GM12864 (cell line): ENCODE data around the gene ATP2A3.

Source experiments
- DNase-seq: peaks from one replicate; pipeline ENCODE4 v3.0.0-alpha.2; 2011; ENCODE audit warnings: low read depth
- H3K4me3 ChIP-seq: 2 replicates; pipeline ENCODE4 v1.5.1; 2011; ENCODE audit warnings: mild to moderate bottlenecking, low read depth, low read length, control low read depth
- CTCF ChIP-seq: IDR thresholded peaks from 2 replicates; pipeline ENCODE4 v1.5.1; 2011; ENCODE audit warnings: low read depth, mild to moderate bottlenecking, moderate library complexity, low read length, control low read depth, inconsistent platforms; ENCODE audit errors: missing control alignments

Gene ATP2A3

GRCh38 chr17:3964203-3965117, at the start of gene ATP2A3:
Gene ATP2A3, minus strand, starts transcription at chr17:3964437. Its CDS starts 146 bp downstream, at chr17:3964291.
- TF ChIP-seq CTCF: no peak
- no peak for DNase-seq
- peak within 1 kb of the TSS; percentile 71 for H3K4me3 ChIP-seq

- H3K4me3 ChIP-seq: no peak overlapping the region
- no peak for TF ChIP-seq CTCF
- DNase-seq: no peak
These were observed 46.5 kb upstream of the ATP2A3 start for GRCh38 chr17:4010754-4011153.

- no peak for DNase-seq
- H3K4me3 ChIP-seq: no peak overlapping the region
- TF ChIP-seq CTCF: no peak
These were observed 45.0 kb upstream of the ATP2A3 start for GRCh38 chr17:4009186-4009785.

GRCh38 chr17:4008441-4009185, 44.4 kb upstream of the ATP2A3 start:
- no peak overlapping the region for H3K4me3 ChIP-seq
- no peak for DNase-seq
- no peak for TF ChIP-seq CTCF

GRCh38 chr17:4008082-4008435, 43.8 kb upstream of the ATP2A3 start:
- DNase-seq: no peak
- no peak overlapping the region for H3K4me3 ChIP-seq
- peak; percentile 20 for TF ChIP-seq CTCF

- peak; percentile 29 for TF ChIP-seq CTCF
- DNase-seq: no peak
These were observed 43.3 kb upstream of the ATP2A3 start for GRCh38 chr17:4007346-4008081.

More at GRCh38 chr17:4007346-4008081, 43.3 kb upstream of the ATP2A3 start:
- H3K4me3 ChIP-seq: no peak overlapping the region
